K562 (cell line): ENCODE measurements around the gene SHROOM3. TPM values are rescaled to one million over a fixed set of nuclear protein-coding genes. Genes with fewer than 3 reads are reported as not detected.

Experiments
- ATAC-seq: fragments of 200-7000 bp; cut with Tn5 transposase; 3 replicates; pipeline ENCODE4 v1.9.1; 2020; ENCODE audit warnings: moderate library complexity
- BruUV-seq: library from RNA; stranded (reverse); fragments of 400-500 nt; replicated peaks from 2 replicates; lab custom pipeline; 2021; lab: Mats Ljungman, UMichigan
- CTCF ChIA-PET: fragments of 300-600 bp; formaldehyde crosslinking; extraction: SDS; loops from one replicate; lab custom pipeline; 2021; ENCODE audit warnings: low intra/inter-chr PET ratio; lab: Yijun Ruan, JAX
- POLR2A ChIA-PET: fragments of 300-600, 350-650 bp; sonication (Branson Sonifier 250); formaldehyde crosslinking; extraction: SDS; loops from one replicate; lab custom pipeline; 2021; ENCODE audit warnings: antibody characterized with exemption, inconsistent platforms; lab: Yijun Ruan, JAX
- DNase-seq, 4 experiments: peaks; one replicate each; pipeline versions ENCODE4 v3.0.0 to v3.0.0-alpha.2; 2011 to 2018; ENCODE audit warnings: low spot score in 3 of 4, mixed read lengths in 3 of 4; ENCODE audit errors: extremely low read depth in 1 of 4
- FAIRE-seq: peaks from 2 replicates; lab custom pipeline; 2011; peaks lifted over from hg19 to GRCh38; lab: Jason Lieb, UNC
- H2AFZ ChIP-seq: 2 replicates; pipeline ENCODE4 v1.6.0; 2011; ENCODE audit warnings: low read depth, low read length, control low read depth, inconsistent platforms
- H3K27ac ChIP-seq: fragments of 200-600 bp; 3 replicates; pipeline ENCODE4 v1.8.0; 2011; ENCODE audit warnings: low read depth, mild to moderate bottlenecking, control low read depth, inconsistent platforms, low read length, moderate library complexity, mixed read lengths; ENCODE audit errors: extremely low read depth
- H3K27me3 ChIP-seq, 2 experiments: fragments of 300-600 bp in 1 of 2; 2 replicates in 1 of 2; 3 replicates in 1 of 2; pipeline versions ENCODE4 v1.6.0 to v1.8.0; 2011; ENCODE audit warnings: inconsistent platforms in 2 of 2, low read length in 2 of 2, mild to moderate bottlenecking in 1 of 2, mixed read lengths in 1 of 2, moderate library complexity in 1 of 2; ENCODE audit not compliant: control insufficient read depth in 2 of 2, insufficient read depth in 2 of 2
- H3K36me3 ChIP-seq: fragments of 300-600 bp; 3 replicates; pipeline ENCODE4 v1.8.0; 2011; ENCODE audit warnings: mild to moderate bottlenecking, low read length, inconsistent platforms; ENCODE audit not compliant: control insufficient read depth, insufficient read depth
- H3K4me1 ChIP-seq, 2 experiments: fragments of 200-600 bp in 1 of 2; replicated peaks in 1 of 2; 2 replicates in 1 of 2; 3 replicates in 1 of 2; pipeline versions ENCODE4 v1.5.1 to v1.8.0; 2011; ENCODE audit warnings: inconsistent platforms in 2 of 2, low read length in 2 of 2, mild to moderate bottlenecking in 1 of 2, mixed read lengths in 1 of 2, moderate library complexity in 1 of 2; ENCODE audit not compliant: control insufficient read depth in 2 of 2, insufficient read depth in 2 of 2
- H3K4me2 ChIP-seq: 2 replicates; pipeline ENCODE4 v1.6.1; 2011; ENCODE audit warnings: low read length, control low read depth, inconsistent platforms, mixed read lengths; ENCODE audit not compliant: insufficient read depth
- H3K4me3 ChIP-seq: fragments of 200-600 bp; sonication (generic), shearing (Covaris generic); 2 replicates; pipeline ENCODE4 v1.5.1; 2016; ENCODE audit warnings: control low read depth, inconsistent platforms
- H3K79me2 ChIP-seq: fragments of 200-600 bp; 3 replicates; pipeline ENCODE4 v1.8.0; 2011; ENCODE audit warnings: low read length, inconsistent platforms; ENCODE audit not compliant: control insufficient read depth, insufficient read depth
- H3K9ac ChIP-seq, 2 experiments: 2 replicates each; pipeline versions ENCODE4 v1.6.0 to v1.6.1; 2011; ENCODE audit warnings: low read depth in 2 of 2, low read length in 2 of 2, control low read depth in 1 of 2, inconsistent platforms in 1 of 2, mild to moderate bottlenecking in 1 of 2, mixed read lengths in 1 of 2; ENCODE audit not compliant: insufficient read depth in 1 of 2
- H3K9me1 ChIP-seq: one replicate; pipeline ENCODE4 v1.6.0; 2011; ENCODE audit warnings: inconsistent platforms, mild to moderate bottlenecking, low read length, moderate library complexity; ENCODE audit not compliant: control insufficient read depth, insufficient read depth
- H3K9me3 ChIP-seq: replicated peaks from 2 replicates; pipeline ENCODE4 v1.5.1; 2011; ENCODE audit warnings: low read depth, low read length, inconsistent platforms; ENCODE audit not compliant: control insufficient read depth, insufficient read depth
- H4K20me1 ChIP-seq: replicated peaks from 2 replicates; pipeline ENCODE4 v1.6.1; 2011; ENCODE audit warnings: low read length, inconsistent platforms, mixed read lengths; ENCODE audit not compliant: control insufficient read depth, insufficient read depth
- SMARCC2 ChIP-seq: fragments of 450-650 bp; IDR thresholded peaks from 2 replicates; pipeline ENCODE4 v1.6.1; 2017; ENCODE audit warnings: antibody characterized with exemption, moderate library complexity, mild to moderate bottlenecking, low read depth
- U2AF1 ChIP-seq: fragments of 200-400 bp; formaldehyde crosslinking; optimal IDR thresholded peaks from 2 replicates; pipeline ENCODE3; 2017; ENCODE audit warnings: mild to moderate bottlenecking, low read depth, low read length, moderate library complexity
- ZNF445 ChIP-seq: fragments of 250-450 bp; sonication (Bioruptor Pico); IDR thresholded peaks from 2 replicates; pipeline ENCODE4 v1.4.0; 2020; ENCODE audit warnings: low read depth, mild to moderate bottlenecking, moderate library complexity
- ZNF57 ChIP-seq: fragments of 450-650 bp; formaldehyde crosslinking; IDR thresholded peaks from 2 replicates; pipeline ENCODE4 v1.4.0; 2020; ENCODE audit warnings: mild to moderate bottlenecking, moderate library complexity
- ZNF764 ChIP-seq: fragments of 250-450 bp; sonication (Bioruptor Pico); IDR thresholded peaks from 2 replicates; pipeline ENCODE4 v1.4.0; 2020; ENCODE audit warnings: low read depth, mild to moderate bottlenecking, moderate library complexity
- WGBS: fragments of 100-300 bp; shearing (Covaris generic); methylation state at CpG from one replicate; pipeline ENCODE4 v1.1.6; 2016; ENCODE audit warnings: low coverage, mixed read lengths; ENCODE audit not compliant: insufficient coverage; ENCODE audit errors: missing lambda C conversion rate; 5-methylcytosine and 5-hydroxymethylcytosine counted together
- in situ Hi-C: fragments of 300-500 bp; cut with MboI; formaldehyde crosslinking; loops from 4 replicates; pipeline ENCODE4 v1.15.0; 2018; ENCODE audit warnings: inconsistent platforms, mixed read lengths
- intact Hi-C: fragments of 100-400 bp; cut with micrococcal nuclease; formaldehyde crosslinking; loops from 2 replicates; pipeline ENCODE4 v1.14.2; 2022
- polyA plus RNA-seq, 8 experiments: library from polyadenylated mRNA; depleted of rRNA in 4 of 8; stranded (reverse) in 5 of 8; unstranded in 3 of 8; fragments of >200 nt; fragmentation: Nextera tagmentation in 2 of 8; fragmentation: Illumina TruSeq in 1 of 8; extraction: Ambion mirVana in 2 of 8; extraction: Trizol in 1 of 8; gene quantifications; 2 replicates each; pipeline versions ENCODE4 v1.2.1 to v1.2.3, GENCODE V29; 2011 to 2014; ENCODE audit warnings: inconsistent platforms in 1 of 8, missing spikeins in 1 of 8
- total RNA-seq, 7 experiments: library from RNA; depleted of rRNA in 6 of 7; stranded (reverse); fragments of >200 nt in 6 of 7; fragmentation: Illumina TruSeq in 2 of 7; extraction: Trizol in 2 of 7; gene quantifications; 2 replicates each; pipeline versions ENCODE4 v1.2.1 to v1.2.3, GENCODE V29; 2011 to 2021; ENCODE audit warnings: low replicate concordance in 1 of 7
- TF ChIP-seq, protein P1 (sequence below): IDR thresholded peaks from 2 replicates; pipeline ENCODE4 v1.6.1; 2016; ENCODE audit warnings: missing genetic modification characterization, missing compliant biosample characterization

Gene SHROOM3
- total and polyA plus RNA-seq, 9 of the 15 experiments (the other 6 are each of a cell fraction or from before 2014, with no cell fraction given) = 0.01 to 0.07 TPM; not detected in 7

DNA sequence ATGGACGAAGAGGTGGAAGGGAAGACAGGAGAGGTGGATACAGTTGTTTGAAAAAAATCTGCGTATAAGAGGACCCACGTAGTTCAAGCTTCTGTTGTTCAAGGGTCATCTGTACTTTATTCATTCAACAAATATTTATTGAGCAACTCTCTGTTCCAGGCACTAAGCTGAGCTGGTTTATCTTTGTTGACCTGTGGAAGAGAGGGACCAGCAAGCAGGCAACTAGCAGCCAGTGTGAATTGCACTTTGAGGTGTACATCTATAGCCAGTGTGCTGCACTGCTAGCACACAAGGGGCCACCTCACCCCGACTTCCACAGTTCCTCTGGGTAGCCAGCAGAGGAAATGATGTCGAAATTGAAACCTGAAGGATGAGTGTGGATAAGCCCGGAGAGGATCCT, 271.6 kb downstream of the SHROOM3 start:
- Histone ChIP-seq H2AFZ (no peak overlapping the region), H3K4me1 (no peaks in the 10 kb centered on the region), H3K4me2 (no peak overlapping the region), H3K9me3 (no peaks in the 10 kb centered on the region), H3K27me3 (peaks cover 14 to 16% of the 10 kb centered on the region in 2 experiments; a peak in 4 of 5 replicates), H3K36me3 (no peaks in the 10 kb centered on the region), H3K4me3 (no peak overlapping the region), H3K9me1 (no peaks in the 10 kb centered on the region), H3K9ac (no peak overlapping the region), H3K79me2 (no peaks in the 10 kb centered on the region), H4K20me1 (no peaks in the 10 kb centered on the region), H3K27ac (no peak overlapping the region)
- POLR2A ChIA-PET = no interaction called here
- FAIRE-seq (no peak), ATAC-seq (no peak), DNase-seq (no peak)
- no TSS peak for BruUV-seq
- TF ChIP-seq, protein P1, sequence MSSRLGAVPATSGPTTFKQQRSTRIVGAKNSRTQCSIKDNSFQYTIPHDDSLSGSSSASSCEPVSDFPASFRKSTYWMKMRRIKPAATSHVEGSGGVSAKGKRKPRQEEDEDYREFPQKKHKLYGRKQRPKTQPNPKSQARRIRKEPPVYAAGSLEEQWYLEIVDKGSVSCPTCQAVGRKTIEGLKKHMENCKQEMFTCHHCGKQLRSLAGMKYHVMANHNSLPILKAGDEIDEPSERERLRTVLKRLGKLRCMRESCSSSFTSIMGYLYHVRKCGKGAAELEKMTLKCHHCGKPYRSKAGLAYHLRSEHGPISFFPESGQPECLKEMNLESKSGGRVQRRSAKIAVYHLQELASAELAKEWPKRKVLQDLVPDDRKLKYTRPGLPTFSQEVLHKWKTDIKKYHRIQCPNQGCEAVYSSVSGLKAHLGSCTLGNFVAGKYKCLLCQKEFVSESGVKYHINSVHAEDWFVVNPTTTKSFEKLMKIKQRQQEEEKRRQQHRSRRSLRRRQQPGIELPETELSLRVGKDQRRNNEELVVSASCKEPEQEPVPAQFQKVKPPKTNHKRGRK (tag) = no peak
- TF ChIP-seq SMARCC2 (no peak), ZNF445 (no peak), U2AF1 (no peak), ZNF57 (CRISPR knock-in tag) (no peak), ZNF764 (no peak)
- in situ Hi-C loops = no loop called here
- CTCF ChIA-PET = no interaction called here
- intact Hi-C loops = no loop called here
- WGBS = under 1% methylated on average over 6 of the region's 6 CpGs
